Bronchial epithelial cell (primary cell): ENCODE results near the gene BCAR3. TPM values are rescaled to one million over a fixed set of nuclear protein-coding genes. Genes with fewer than 3 reads are reported as not detected.
"Not testable (repeated sequence)": the region's sequence is repeated elsewhere in the genome, so short reads cannot be mapped to it uniquely, and the experiment has no call there.

Experiments used
- DNase-seq: peaks from one replicate; pipeline ENCODE4 v3.0.0-alpha.2; 2010; ENCODE audit warnings: low read depth
- FAIRE-seq: peaks from 2 replicates; lab custom pipeline; 2011; peaks lifted over from hg19 to GRCh38; lab: Jason Lieb, UNC
- H3K27me3 ChIP-seq: 2 replicates; pipeline ENCODE4 v1.5.1; 2011; ENCODE audit warnings: low read length; ENCODE audit not compliant: control insufficient read depth, insufficient read depth
- H3K36me3 ChIP-seq: 2 replicates; pipeline ENCODE4 v1.5.1; 2011; ENCODE audit warnings: low read length; ENCODE audit not compliant: control insufficient read depth, insufficient read depth
- H3K4me3 ChIP-seq: 2 replicates; pipeline ENCODE4 v1.5.1; 2011; ENCODE audit warnings: mild to moderate bottlenecking, low read depth, low read length, control low read depth
- total RNA-seq: library from RNA; depleted of rRNA; stranded (reverse); fragments of >200 nt; gene quantifications from 2 replicates; pipeline ENCODE4 v1.2.1, GENCODE V29; 2014
- TF ChIP-seq, protein P1 (sequence below): IDR thresholded peaks from 2 replicates; pipeline ENCODE4 v1.5.1; 2011; ENCODE audit warnings: mild to moderate bottlenecking, moderate library complexity, low read length, control low read depth, inconsistent platforms; ENCODE audit not compliant: insufficient read depth, severe bottlenecking

Gene BCAR3
- total RNA-seq, 1 donor from 2014 or later = 69.5 TPM

DNA sequence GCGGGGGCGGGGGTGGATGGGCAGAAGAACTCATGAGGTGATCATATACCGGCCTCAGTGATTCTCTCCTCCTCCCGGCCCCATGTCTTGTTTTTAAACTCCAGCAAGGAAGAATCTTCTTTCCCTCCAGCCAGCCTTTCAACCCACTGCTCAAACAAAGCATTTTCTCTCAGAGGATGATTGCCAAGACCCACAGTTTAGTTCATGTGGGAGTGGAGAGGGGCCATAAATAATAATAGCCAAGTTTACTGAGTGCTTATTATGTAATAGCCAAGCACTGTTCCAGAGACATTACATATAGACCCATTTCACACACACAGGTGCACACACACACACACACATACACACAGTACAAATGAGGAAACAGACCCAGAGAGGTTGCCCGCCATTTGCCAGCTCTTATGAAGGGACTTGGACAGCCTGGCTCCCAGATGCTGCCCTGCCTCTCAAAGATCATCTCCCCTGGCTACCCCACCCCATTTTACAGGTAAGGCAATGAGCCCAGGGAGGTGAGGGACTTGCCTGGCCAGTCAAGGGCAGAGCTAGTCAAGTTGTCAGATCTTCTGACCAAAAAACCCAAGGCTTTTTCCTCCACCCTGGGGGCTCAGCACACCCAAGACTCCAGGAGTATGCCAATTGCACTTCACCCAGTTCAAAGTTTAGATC is 18.0 kb upstream of the BCAR3 start:
- FAIRE-seq (no peak), DNase-seq (no peak)
- Histone ChIP-seq H3K4me3 (no peak overlapping the region), H3K27me3 (no peaks in the 10 kb centered on the region), H3K36me3 (no peaks in the 10 kb centered on the region)
- TF ChIP-seq, protein P1, sequence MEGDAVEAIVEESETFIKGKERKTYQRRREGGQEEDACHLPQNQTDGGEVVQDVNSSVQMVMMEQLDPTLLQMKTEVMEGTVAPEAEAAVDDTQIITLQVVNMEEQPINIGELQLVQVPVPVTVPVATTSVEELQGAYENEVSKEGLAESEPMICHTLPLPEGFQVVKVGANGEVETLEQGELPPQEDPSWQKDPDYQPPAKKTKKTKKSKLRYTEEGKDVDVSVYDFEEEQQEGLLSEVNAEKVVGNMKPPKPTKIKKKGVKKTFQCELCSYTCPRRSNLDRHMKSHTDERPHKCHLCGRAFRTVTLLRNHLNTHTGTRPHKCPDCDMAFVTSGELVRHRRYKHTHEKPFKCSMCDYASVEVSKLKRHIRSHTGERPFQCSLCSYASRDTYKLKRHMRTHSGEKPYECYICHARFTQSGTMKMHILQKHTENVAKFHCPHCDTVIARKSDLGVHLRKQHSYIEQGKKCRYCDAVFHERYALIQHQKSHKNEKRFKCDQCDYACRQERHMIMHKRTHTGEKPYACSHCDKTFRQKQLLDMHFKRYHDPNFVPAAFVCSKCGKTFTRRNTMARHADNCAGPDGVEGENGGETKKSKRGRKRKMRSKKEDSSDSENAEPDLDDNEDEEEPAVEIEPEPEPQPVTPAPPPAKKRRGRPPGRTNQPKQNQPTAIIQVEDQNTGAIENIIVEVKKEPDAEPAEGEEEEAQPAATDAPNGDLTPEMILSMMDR = no peak

DNA sequence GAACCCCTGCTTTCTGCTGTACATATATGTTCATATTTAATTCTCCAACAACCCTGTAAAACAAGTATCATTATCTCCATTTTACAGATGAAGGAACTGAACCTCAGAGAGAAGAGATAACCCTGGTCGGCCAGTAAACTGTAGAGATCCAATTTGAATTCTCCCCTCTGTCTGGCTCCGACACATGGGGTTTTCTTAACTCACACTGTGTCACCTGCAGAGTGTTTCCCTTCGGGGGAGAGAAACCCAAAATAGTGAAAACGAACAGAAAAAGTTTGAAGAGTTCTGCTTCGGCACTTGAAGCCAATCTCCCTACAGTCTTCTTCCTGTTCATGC is 17.4 kb upstream of the BCAR3 start:
- TF ChIP-seq, protein P1 = no peak
- FAIRE-seq = no peak

DNA sequence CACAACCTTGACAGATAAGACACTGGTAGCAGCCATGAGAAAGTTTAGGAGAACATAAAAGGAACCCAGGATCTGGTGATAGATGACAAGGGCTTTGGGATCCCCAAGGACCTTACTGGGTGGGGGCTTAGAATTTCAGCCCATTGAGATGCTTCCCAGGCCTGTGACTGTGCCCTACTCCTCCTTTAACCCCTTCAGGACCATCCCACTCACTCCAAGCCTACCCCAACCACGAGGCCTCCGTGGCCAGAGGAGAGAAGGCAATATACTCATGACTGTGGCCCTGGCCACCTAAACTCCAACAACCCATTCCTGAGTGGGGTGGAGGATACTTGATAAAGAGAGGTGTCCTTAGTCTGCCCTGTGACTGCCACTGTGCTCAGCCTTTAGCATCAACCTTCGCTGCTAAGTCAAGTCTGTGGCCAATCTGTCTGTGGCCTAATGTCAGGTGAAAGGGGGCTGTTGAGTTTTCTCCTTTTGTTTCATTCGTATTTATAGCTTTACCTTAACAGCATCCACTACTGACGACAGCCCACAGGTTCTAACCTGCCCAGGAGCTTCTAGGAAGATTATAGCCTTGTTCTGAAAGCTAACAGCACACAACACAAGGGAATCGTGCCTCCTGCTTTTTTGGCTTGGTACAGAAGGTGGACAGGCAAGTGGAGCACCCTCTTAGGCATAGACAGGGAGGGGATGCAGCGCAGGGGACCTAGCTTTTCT is 16.9 kb upstream of the BCAR3 start:
- H3K36me3 ChIP-seq = no peaks in the 10 kb centered on the region
- TF ChIP-seq, protein P1 = no peak
- DNase-seq (peak; percentile 73), FAIRE-seq (peak; percentile 73)
- no peaks in the 10 kb centered on the region for H3K27me3 ChIP-seq
- no peak overlapping the region for H3K4me3 ChIP-seq

More for the DNA sequence above, 17.4 kb upstream of the BCAR3 start:
- DNase-seq = no peak
- Histone ChIP-seq H3K27me3 (no peaks in the 10 kb centered on the region), H3K36me3 (no peaks in the 10 kb centered on the region), H3K4me3 (no peak overlapping the region)

DNA sequence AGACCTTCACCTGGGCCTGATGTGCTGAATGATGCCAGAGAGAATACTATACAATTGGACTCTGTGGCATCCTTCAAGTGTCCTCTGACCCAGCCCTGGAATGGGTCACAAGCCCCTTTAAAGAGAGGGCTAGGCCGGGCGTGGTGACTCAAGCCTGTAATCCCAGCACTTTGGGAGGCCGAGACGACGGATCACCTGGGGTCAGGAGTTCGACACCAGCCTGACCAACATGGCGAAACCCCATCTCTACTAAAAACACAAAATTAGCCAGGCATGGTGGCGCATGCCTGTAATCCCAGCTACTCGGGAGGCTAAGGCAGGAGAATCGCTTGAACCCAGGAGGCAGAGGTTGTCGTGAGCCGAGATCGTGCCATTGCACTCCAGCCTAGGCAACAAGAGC is 15.9 kb upstream of the BCAR3 start:
- FAIRE-seq, DNase-seq, H3K27me3 ChIP-seq, H3K4me3 ChIP-seq, H3K36me3 ChIP-seq: not testable (repeated sequence)

DNA sequence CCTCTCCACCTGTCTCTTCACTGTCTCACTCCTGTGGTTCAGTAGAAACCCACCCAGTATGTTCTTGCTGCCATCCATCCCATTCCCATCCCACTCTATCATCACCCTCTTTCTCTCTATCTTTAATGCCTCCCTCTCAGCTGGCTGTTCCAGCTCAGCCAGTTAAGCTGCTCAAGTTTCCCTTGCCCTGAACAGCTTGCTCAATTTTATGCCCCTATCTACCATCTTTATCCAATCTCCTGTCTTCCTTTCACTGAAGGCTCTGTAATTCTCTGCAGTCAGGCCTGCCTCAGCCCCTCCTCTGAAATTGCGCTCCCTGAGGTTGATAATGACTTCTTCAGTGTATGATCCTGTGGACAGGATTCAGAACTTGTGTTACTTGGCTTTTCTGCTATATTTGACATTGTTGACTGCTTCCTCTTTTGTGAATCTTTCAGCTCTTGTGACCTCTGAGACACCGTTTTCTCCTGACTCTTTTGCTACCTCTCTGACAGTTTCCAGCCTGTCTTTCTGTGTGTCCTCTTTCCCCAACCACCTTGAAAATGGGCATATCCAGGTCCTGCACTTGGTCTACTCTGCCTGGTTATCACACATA is 13.9 kb upstream of the BCAR3 start:
- DNase-seq = no peak
- FAIRE-seq = peak; percentile 23
- H3K27me3 ChIP-seq = no peaks in the 10 kb centered on the region
- TF ChIP-seq, protein P1 = no peak
- no peaks in the 10 kb centered on the region for H3K36me3 ChIP-seq
- no peak overlapping the region for H3K4me3 ChIP-seq

DNA sequence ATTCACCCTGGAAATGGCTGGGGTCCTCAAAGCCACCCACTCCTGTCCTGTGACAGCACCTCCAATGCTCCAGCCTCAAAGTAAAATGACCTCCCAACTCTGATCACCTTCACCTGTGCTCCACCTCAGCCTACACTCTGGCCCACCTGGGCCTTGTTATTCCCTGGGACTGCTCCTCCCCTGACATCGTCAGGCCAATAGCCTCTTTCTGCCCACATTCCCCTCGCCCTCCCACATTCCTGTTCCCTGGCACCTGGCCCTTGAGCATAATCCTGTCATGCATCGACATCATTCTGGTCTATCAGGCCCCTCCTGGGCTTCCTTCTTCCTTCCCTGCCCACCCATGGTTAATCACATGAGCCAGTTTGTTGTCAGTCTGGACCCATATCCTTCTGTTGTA is 13.2 kb upstream of the BCAR3 start:
- DNase-seq = peak; percentile 86

More for the DNA sequence above, 13.2 kb upstream of the BCAR3 start:
- no peaks in the 10 kb centered on the region for H3K36me3 ChIP-seq
- FAIRE-seq = peak; percentile 79
- H3K4me3 ChIP-seq = no peak overlapping the region
- TF ChIP-seq, protein P1 = no peak
- no peaks in the 10 kb centered on the region for H3K27me3 ChIP-seq
